Fibroblast of lung (primary cell): ENCODE measurements around the gene GBX2.

Experiments
- EZH2 ChIP-seq: IDR thresholded peaks from 2 replicates; pipeline ENCODE4 v1.5.1; 2012; ENCODE audit warnings: low read length, control low read depth, mild to moderate bottlenecking; ENCODE audit errors: missing control alignments
- TF ChIP-seq, protein P1 (sequence below), 2 donors: IDR thresholded peaks in 1 of 2; conservative IDR thresholded peaks in 1 of 2; 1 replicate in 1 of 2; 2 replicates in 1 of 2; pipeline ENCODE4 v1.5.1; 2011 to 2012; ENCODE audit warnings: low read length in 2 of 2, control low read depth in 1 of 2, inconsistent platforms in 1 of 2, low read depth in 1 of 2, mild to moderate bottlenecking in 1 of 2

DNA sequence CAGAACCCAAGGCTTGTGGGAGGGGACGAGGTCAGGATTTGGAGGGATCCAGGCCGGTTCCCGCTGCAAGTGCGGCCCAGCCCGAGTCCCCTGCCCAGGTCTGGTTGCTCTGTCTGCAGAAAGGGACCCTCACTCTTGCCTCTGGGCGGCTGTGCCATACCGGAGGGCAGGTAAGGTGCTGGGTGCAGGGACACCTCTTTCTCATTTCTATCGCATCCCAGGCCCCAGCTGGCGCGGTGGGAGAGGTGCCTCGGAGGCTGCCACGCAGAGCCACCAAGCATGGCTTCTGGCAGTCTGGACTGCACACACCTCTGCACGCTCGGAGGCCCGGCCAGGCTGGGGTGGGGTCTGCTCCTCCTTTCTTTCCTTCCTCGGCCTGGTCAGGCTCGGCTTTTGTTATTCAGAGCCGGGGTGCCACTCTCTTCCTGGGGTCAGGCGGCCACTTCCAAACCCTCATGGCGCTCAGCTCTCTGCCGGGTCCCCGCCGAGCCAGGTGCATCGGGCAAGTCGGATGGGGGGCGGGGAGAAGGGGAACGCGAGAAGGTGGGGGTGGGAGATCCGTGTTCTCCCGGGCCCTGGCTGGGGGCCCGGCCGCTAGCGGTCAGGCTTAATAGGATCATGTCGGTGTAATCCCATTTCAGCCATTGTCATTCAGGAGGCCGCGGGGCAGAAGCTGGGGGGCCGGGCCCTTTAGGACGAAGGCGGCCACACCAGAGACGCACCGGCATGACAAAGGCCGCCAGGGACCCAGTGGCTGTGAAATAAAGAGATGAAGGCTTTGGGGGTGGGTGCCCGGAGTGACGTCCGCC lies 9.0 kb downstream of the GBX2 start:
- TF ChIP-seq, protein P1, sequence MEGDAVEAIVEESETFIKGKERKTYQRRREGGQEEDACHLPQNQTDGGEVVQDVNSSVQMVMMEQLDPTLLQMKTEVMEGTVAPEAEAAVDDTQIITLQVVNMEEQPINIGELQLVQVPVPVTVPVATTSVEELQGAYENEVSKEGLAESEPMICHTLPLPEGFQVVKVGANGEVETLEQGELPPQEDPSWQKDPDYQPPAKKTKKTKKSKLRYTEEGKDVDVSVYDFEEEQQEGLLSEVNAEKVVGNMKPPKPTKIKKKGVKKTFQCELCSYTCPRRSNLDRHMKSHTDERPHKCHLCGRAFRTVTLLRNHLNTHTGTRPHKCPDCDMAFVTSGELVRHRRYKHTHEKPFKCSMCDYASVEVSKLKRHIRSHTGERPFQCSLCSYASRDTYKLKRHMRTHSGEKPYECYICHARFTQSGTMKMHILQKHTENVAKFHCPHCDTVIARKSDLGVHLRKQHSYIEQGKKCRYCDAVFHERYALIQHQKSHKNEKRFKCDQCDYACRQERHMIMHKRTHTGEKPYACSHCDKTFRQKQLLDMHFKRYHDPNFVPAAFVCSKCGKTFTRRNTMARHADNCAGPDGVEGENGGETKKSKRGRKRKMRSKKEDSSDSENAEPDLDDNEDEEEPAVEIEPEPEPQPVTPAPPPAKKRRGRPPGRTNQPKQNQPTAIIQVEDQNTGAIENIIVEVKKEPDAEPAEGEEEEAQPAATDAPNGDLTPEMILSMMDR (conservative IDR thresholded peaks at IDR 0.05 in 1 of 2, IDR thresholded peaks at IDR 0.05 in 1 of 2; ENCODE audit: low read depth in 1 of 2, low read length in 2 of 2), result no peak
- no peak for TF ChIP-seq EZH2
